Glutamatergic neuron (in vitro differentiated cells): ENCODE results near the gene NUP160. TPM values are rescaled to one million over a fixed set of nuclear protein-coding genes. Genes with fewer than 3 reads are reported as not detected.

ENCODE experiments used
- DNase-seq: peaks from one replicate; pipeline ENCODE4 v3.0.0; 2022
- H3K27ac Mint-ChIP-seq: one replicate; pipeline ENCODE4 v1.8.0; 2020; ENCODE audit warnings: mild to moderate bottlenecking, mixed read lengths, inconsistent platforms; ENCODE audit not compliant: unreplicated experiment
- H3K27me3 Mint-ChIP-seq: one replicate; pipeline ENCODE4 v1.8.0; 2020; ENCODE audit warnings: mild to moderate bottlenecking, moderate library complexity, mixed read lengths, inconsistent platforms; ENCODE audit not compliant: unreplicated experiment
- H3K36me3 Mint-ChIP-seq: one replicate; pipeline ENCODE4 v1.8.0; 2020; ENCODE audit warnings: mild to moderate bottlenecking, mixed read lengths, inconsistent platforms; ENCODE audit not compliant: unreplicated experiment
- H3K4me1 Mint-ChIP-seq: one replicate; pipeline ENCODE4 v1.8.0; 2020; ENCODE audit warnings: mild to moderate bottlenecking, low read depth, mixed read lengths, inconsistent platforms; ENCODE audit not compliant: unreplicated experiment
- H3K4me3 Mint-ChIP-seq: one replicate; pipeline ENCODE4 v1.8.0; 2020; ENCODE audit warnings: mild to moderate bottlenecking, mixed read lengths, inconsistent platforms; ENCODE audit not compliant: unreplicated experiment
- H3K9me3 Mint-ChIP-seq: one replicate; pipeline ENCODE4 v1.8.0; 2020; ENCODE audit warnings: mild to moderate bottlenecking, moderate library complexity, mixed read lengths, inconsistent platforms; ENCODE audit not compliant: unreplicated experiment
- total RNA-seq: library from RNA; stranded (reverse); fragmentation: NEBNext Ultra II Directional; extraction: Animal tissue kit (Norgen Biotek cat#: 25700); gene quantifications from one replicate; pipeline ENCODE4 v1.2.1, GENCODE V29; 2021; ENCODE audit not compliant: unreplicated experiment
- TF ChIP-seq, protein P1 (sequence below): fragments of 200-600 bp; sonication (generic); IDR thresholded peaks from one replicate; pipeline ENCODE4 v1.5.0; 2021; ENCODE audit not compliant: partially characterized antibody, unreplicated experiment

NUP160 gene
- total RNA-seq, 1 donor from 2014 or later: 56.2 TPM

DNA sequence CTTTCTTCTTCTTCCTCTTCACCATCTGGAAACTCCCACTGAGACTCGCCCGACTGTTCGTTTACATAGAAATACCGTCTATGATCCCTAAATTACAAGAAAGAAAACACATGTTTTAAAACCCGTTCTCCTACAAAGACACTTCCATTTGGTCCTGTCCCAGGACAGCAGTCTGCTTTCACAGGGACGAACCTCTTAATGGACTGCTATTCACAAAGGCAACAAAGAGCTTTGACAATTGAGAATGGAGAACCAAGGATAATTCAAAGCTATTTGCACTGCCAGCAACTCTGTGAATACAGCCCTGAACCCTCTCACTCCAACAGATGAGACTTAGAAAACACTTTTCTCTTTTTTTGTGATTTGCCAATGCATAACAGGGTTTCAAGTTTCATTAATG lies 116.7 kb downstream of the NUP160 start:
- H3K27me3 Mint-ChIP-seq: no peaks in the 10 kb centered on the region
- DNase-seq: no peak
- H3K36me3 Mint-ChIP-seq: peaks cover 11% of the 10 kb centered on the region
- H3K4me1 Mint-ChIP-seq: no peaks in the 10 kb centered on the region
- H3K27ac Mint-ChIP-seq: peak overlapping the region; percentile 20
- H3K9me3 Mint-ChIP-seq: no peaks in the 10 kb centered on the region
- peak overlapping the region; percentile 2 for H3K4me3 Mint-ChIP-seq
- TF ChIP-seq, protein P1, sequence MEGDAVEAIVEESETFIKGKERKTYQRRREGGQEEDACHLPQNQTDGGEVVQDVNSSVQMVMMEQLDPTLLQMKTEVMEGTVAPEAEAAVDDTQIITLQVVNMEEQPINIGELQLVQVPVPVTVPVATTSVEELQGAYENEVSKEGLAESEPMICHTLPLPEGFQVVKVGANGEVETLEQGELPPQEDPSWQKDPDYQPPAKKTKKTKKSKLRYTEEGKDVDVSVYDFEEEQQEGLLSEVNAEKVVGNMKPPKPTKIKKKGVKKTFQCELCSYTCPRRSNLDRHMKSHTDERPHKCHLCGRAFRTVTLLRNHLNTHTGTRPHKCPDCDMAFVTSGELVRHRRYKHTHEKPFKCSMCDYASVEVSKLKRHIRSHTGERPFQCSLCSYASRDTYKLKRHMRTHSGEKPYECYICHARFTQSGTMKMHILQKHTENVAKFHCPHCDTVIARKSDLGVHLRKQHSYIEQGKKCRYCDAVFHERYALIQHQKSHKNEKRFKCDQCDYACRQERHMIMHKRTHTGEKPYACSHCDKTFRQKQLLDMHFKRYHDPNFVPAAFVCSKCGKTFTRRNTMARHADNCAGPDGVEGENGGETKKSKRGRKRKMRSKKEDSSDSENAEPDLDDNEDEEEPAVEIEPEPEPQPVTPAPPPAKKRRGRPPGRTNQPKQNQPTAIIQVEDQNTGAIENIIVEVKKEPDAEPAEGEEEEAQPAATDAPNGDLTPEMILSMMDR: no peak

Other genes starting within 250 kb of the NUP160 start
- gene MTCH2, start 205.8 kb downstream of the NUP160 start, total RNA-seq: 144 TPM
- 1.7 TPM for gene AGBL2, start 133.0 kb downstream of the NUP160 start, total RNA-seq
- gene FNBP4, start 81.0 kb downstream of the NUP160 start, total RNA-seq: 101 TPM
- 2.4 TPM for gene PTPRJ, start 132.2 kb upstream of the NUP160 start, total RNA-seq